ENCODE data around the gene GLI3.

The GLI3 gene

DNA sequence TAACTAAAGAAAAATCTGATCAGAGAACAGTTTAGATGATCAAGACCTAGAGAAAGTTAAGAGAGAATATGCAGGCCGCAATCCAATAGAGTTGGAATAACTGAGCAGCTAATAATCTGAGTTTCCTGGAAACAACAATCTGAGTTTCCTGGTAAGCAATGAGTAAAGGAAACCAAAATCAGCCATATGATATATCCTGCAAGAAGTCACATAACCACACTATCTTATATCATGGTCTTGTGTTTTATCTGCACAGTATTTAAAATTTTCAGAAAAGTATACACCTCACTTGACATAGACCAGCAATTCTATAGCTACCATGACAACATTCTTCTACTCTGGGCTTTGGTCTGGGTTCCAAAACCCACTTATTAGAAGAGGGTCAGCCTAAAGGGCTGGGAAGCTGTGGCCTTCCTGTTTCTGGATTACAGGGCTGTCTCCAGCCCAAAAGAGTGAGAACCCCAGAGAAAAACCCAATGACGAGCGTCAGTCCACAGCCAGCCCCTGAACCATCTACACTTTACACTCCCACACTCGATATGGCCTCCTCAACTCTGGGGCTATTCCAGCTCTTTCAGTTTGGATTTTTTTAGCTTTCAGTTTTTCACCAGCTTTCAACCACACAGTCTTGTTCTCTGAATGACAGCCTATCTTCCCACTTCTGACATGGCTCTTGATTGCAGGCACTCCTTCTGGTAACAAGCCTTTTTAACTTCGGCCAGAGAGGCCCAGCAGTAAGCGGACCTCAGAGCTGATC lies 110.4 kb downstream of the GLI3 start:
- no peak for TF ChIP-seq CTCF (IDR thresholded peaks at IDR 0.05; ENCODE audit: insufficient read depth, low read length, poor library complexity, severe bottlenecking)
- Histone ChIP-seq H3K36me3 (ENCODE audit: control insufficient read depth, insufficient read depth, low read length) (no peaks in the 10 kb centered on the region), H3K27me3 (replicated peaks; ENCODE audit: control insufficient read depth, insufficient read depth, low read length) (no peaks in the 10 kb centered on the region), H3K4me3 (replicated peaks; ENCODE audit: low read depth, low read length) (no peak overlapping the region)
- DNase-seq (ENCODE audit: extremely low read depth, insufficient read length) = no peak

DNA sequence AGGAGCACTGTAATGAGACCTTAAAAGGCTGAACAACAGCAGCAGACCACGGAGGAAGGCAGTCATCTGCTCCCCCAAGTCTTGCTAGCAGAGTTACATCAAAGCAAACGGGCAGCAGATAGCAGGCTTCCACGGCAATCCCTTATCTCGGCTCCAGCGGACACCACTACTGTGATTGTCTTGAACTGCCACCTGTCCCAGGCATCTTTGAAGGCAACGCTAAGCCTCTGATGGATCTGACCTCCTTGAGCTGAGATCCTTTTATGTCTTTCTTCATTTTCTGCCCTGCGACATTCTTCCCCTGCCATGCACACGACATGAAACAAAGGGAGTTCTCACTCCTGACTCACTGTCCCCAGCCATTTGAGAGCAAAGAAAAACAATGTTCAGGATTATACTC lies 111.7 kb downstream of the GLI3 start:
- H3K4me3 ChIP-seq (replicated peaks; ENCODE audit: low read depth, low read length) = no peak overlapping the region
- TF ChIP-seq CTCF (IDR thresholded peaks at IDR 0.05; ENCODE audit: insufficient read depth, low read length, poor library complexity, severe bottlenecking) = no peak
- no peak for DNase-seq (ENCODE audit: extremely low read depth, insufficient read length)
- H3K36me3 ChIP-seq (ENCODE audit: control insufficient read depth, insufficient read depth, low read length) = no peaks in the 10 kb centered on the region
- no peaks in the 10 kb centered on the region for H3K27me3 ChIP-seq (replicated peaks; ENCODE audit: control insufficient read depth, insufficient read depth, low read length)

- no peaks in the 10 kb centered on the region for H3K27me3 ChIP-seq (replicated peaks; ENCODE audit: control insufficient read depth, insufficient read depth, low read length)
- TF ChIP-seq CTCF (IDR thresholded peaks at IDR 0.05; ENCODE audit: insufficient read depth, low read length, poor library complexity, severe bottlenecking) = no peak
- no peak overlapping the region for H3K4me3 ChIP-seq (replicated peaks; ENCODE audit: low read depth, low read length)
- no peak for DNase-seq (ENCODE audit: extremely low read depth, insufficient read length)
- H3K36me3 ChIP-seq (ENCODE audit: control insufficient read depth, insufficient read depth, low read length) = no peaks in the 10 kb centered on the region
Measured at GRCh38 chr7:42123716-42124115, 113.3 kb downstream of the GLI3 start.

DNA sequence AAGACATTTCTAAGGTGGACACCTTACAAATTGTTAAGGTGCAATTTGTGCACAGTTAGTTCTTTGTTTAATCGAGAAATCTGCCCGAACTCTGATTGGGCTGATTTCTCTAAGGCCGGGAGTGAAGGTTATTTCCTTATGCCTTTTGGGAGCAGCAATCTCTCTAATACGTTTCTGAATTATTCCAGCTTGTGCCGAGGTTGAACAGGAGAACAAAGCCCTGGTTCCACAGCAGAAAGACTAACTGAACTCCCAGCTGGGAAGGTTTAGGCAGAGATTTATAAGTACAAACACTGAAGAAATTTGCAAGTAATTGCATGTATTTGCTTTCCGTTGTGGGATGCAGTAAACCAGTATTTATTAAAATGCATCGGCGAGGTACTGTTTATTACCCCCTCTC lies 116.8 kb downstream of the GLI3 start:
- H3K27me3 ChIP-seq (replicated peaks; ENCODE audit: control insufficient read depth, insufficient read depth, low read length) = no peaks in the 10 kb centered on the region
- no peak for DNase-seq (ENCODE audit: extremely low read depth, insufficient read length)
- no peak overlapping the region for H3K4me3 ChIP-seq (replicated peaks; ENCODE audit: low read depth, low read length)
- TF ChIP-seq CTCF (IDR thresholded peaks at IDR 0.05; ENCODE audit: insufficient read depth, low read length, poor library complexity, severe bottlenecking) = no peak
- H3K36me3 ChIP-seq (ENCODE audit: control insufficient read depth, insufficient read depth, low read length) = no peaks in the 10 kb centered on the region

GRCh38 chr7:42117201-42117600 lies 119.8 kb downstream of the GLI3 start:
- H3K4me3 ChIP-seq (replicated peaks; ENCODE audit: low read depth, low read length) = no peak overlapping the region
- no peak for DNase-seq (ENCODE audit: extremely low read depth, insufficient read length)
- H3K36me3 ChIP-seq (ENCODE audit: control insufficient read depth, insufficient read depth, low read length) = no peaks in the 10 kb centered on the region
- no peak for TF ChIP-seq CTCF (IDR thresholded peaks at IDR 0.05; ENCODE audit: insufficient read depth, low read length, poor library complexity, severe bottlenecking)
- no peaks in the 10 kb centered on the region for H3K27me3 ChIP-seq (replicated peaks; ENCODE audit: control insufficient read depth, insufficient read depth, low read length)

- no peak for DNase-seq (ENCODE audit: extremely low read depth, insufficient read length)
- Histone ChIP-seq H3K4me3 (replicated peaks; ENCODE audit: low read depth, low read length) (no peak overlapping the region), H3K36me3 (ENCODE audit: control insufficient read depth, insufficient read depth, low read length) (no peaks in the 10 kb centered on the region), H3K27me3 (replicated peaks; ENCODE audit: control insufficient read depth, insufficient read depth, low read length) (no peaks in the 10 kb centered on the region)
- peak; percentile 6 for TF ChIP-seq CTCF (IDR thresholded peaks at IDR 0.05; ENCODE audit: insufficient read depth, low read length, poor library complexity, severe bottlenecking)
Measured at GRCh38 chr7:42115795-42116194, 121.2 kb downstream of the GLI3 start.

Data from GM06990 (cell line).